PFSK-1 (cell line): ENCODE data around the gene SLC26A4. TPM values are rescaled to one million over a fixed set of nuclear protein-coding genes. Genes with fewer than 3 reads are reported as not detected.

Experiments
- FOXP2 ChIP-seq: optimal IDR thresholded peaks from 2 replicates; pipeline ENCODE3; 2011; ENCODE audit warnings: borderline replicate concordance, control low read depth, inconsistent platforms; ENCODE audit not compliant: insufficient read depth; ENCODE audit errors: extremely low read length, extremely low read depth
- POLR2AphosphoS5 ChIP-seq: IDR thresholded peaks from 2 replicates; pipeline ENCODE4 v1.6.1; 2012; ENCODE audit warnings: low read depth, mild to moderate bottlenecking, control low read depth, low read length, moderate library complexity
- SIN3A ChIP-seq: IDR thresholded peaks from 2 replicates; pipeline ENCODE4 v1.6.1; 2012; ENCODE audit warnings: mild to moderate bottlenecking, low read length, moderate library complexity, borderline replicate concordance; ENCODE audit not compliant: insufficient read depth
- TAF1 ChIP-seq: IDR thresholded peaks from 2 replicates; pipeline ENCODE4 v1.6.1; 2012; ENCODE audit warnings: low read length, control low read depth, borderline replicate concordance; ENCODE audit not compliant: insufficient read depth
- polyA plus RNA-seq: library from polyadenylated mRNA; unstranded; fragments of >200 nt; gene quantifications from one replicate; pipeline ENCODE4 v1.2.1, GENCODE V29; 2012; ENCODE audit warnings: low read depth, missing spikeins; ENCODE audit not compliant: insufficient read length
- TF ChIP-seq, protein P1 (sequence below), 2 experiments: IDR thresholded peaks; 2 replicates each; pipeline versions ENCODE4 v1.6.1 to v1.8.0; 2011 to 2012; ENCODE audit warnings: low read depth in 2 of 2, low read length in 2 of 2, control low read depth in 1 of 2, inconsistent platforms in 1 of 2, mild to moderate bottlenecking in 1 of 2, moderate library complexity in 1 of 2; ENCODE audit not compliant: insufficient read depth in 1 of 2

The SLC26A4 gene
- polyA plus RNA-seq: 1.3 TPM

GRCh38 chr7:107660381-107661080 is at the start of gene SLC26A4:
Gene SLC26A4, plus strand, starts transcription at chr7:107660828. Its CDS starts 814 bp downstream, at chr7:107661642.
- no peak for TF ChIP-seq SIN3A
- no peak for TF ChIP-seq TAF1
- TF ChIP-seq, protein P1, sequence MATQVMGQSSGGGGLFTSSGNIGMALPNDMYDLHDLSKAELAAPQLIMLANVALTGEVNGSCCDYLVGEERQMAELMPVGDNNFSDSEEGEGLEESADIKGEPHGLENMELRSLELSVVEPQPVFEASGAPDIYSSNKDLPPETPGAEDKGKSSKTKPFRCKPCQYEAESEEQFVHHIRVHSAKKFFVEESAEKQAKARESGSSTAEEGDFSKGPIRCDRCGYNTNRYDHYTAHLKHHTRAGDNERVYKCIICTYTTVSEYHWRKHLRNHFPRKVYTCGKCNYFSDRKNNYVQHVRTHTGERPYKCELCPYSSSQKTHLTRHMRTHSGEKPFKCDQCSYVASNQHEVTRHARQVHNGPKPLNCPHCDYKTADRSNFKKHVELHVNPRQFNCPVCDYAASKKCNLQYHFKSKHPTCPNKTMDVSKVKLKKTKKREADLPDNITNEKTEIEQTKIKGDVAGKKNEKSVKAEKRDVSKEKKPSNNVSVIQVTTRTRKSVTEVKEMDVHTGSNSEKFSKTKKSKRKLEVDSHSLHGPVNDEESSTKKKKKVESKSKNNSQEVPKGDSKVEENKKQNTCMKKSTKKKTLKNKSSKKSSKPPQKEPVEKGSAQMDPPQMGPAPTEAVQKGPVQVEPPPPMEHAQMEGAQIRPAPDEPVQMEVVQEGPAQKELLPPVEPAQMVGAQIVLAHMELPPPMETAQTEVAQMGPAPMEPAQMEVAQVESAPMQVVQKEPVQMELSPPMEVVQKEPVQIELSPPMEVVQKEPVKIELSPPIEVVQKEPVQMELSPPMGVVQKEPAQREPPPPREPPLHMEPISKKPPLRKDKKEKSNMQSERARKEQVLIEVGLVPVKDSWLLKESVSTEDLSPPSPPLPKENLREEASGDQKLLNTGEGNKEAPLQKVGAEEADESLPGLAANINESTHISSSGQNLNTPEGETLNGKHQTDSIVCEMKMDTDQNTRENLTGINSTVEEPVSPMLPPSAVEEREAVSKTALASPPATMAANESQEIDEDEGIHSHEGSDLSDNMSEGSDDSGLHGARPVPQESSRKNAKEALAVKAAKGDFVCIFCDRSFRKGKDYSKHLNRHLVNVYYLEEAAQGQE (IDR thresholded peaks at IDR 0.05; ENCODE audit: insufficient read depth in 1 of 2, low read depth in 2 of 2, low read length in 2 of 2): no peak
- no peak for TF ChIP-seq POLR2AphosphoS5
- TF ChIP-seq FOXP2: no peak

GRCh38 chr7:107613439-107613838 is 47.2 kb upstream of the SLC26A4 start:
- no peak for TF ChIP-seq FOXP2
- no peak for TF ChIP-seq TAF1
- TF ChIP-seq POLR2AphosphoS5: no peak
- no peak for TF ChIP-seq SIN3A
- TF ChIP-seq, protein P1 (IDR thresholded peaks at IDR 0.05; ENCODE audit: insufficient read depth in 1 of 2, low read depth in 2 of 2, low read length in 2 of 2): no peak

GRCh38 chr7:107613948-107614347 is 46.7 kb upstream of the SLC26A4 start:
- TF ChIP-seq TAF1 (no peak), FOXP2 (no peak), SIN3A (no peak), POLR2AphosphoS5 (no peak)
- TF ChIP-seq, protein P1 (IDR thresholded peaks at IDR 0.05; ENCODE audit: insufficient read depth in 1 of 2, low read depth in 2 of 2, low read length in 2 of 2): no peak

DNA sequence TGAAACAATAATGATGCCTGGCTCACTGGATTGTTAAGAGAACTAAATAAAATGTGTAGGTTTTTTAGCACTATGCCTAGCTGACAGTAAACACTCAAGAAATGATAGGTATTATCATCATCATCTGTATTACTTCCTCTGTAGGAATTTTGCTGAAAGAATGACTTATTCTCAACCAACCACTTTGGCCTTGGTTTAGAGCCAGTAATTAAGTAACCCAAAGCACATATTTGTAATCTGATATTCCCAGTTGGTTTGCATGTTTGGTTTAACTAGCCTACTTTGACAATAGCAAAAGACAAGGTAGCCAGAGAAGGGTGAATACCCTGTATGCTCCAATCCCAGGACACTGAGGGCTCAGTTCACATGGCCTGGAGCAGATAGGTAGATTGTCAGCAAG is 46.2 kb upstream of the SLC26A4 start:
- TF ChIP-seq FOXP2 (no peak), SIN3A (no peak), TAF1 (no peak), POLR2AphosphoS5 (no peak)

- no peak for TF ChIP-seq FOXP2
- TF ChIP-seq, protein P1 (IDR thresholded peaks at IDR 0.05; ENCODE audit: insufficient read depth in 1 of 2, low read depth in 2 of 2, low read length in 2 of 2): no peak
- TF ChIP-seq SIN3A: no peak
- no peak for TF ChIP-seq TAF1
- TF ChIP-seq POLR2AphosphoS5: no peak
Observed at GRCh38 chr7:107615910-107616680, 44.5 kb upstream of the SLC26A4 start.
